NCI-H2029 (cell line): ENCODE measurements around the gene HENMT1.
"Not testable (repeated sequence)": the region's sequence is repeated elsewhere in the genome, so short reads cannot be mapped to it uniquely, and the experiment has no call there.

Source experiments
- DNase-seq: peaks from one replicate; lab custom pipeline; 2025; lab: John Stamatoyannopoulos, UW

The HENMT1 gene

DNA sequence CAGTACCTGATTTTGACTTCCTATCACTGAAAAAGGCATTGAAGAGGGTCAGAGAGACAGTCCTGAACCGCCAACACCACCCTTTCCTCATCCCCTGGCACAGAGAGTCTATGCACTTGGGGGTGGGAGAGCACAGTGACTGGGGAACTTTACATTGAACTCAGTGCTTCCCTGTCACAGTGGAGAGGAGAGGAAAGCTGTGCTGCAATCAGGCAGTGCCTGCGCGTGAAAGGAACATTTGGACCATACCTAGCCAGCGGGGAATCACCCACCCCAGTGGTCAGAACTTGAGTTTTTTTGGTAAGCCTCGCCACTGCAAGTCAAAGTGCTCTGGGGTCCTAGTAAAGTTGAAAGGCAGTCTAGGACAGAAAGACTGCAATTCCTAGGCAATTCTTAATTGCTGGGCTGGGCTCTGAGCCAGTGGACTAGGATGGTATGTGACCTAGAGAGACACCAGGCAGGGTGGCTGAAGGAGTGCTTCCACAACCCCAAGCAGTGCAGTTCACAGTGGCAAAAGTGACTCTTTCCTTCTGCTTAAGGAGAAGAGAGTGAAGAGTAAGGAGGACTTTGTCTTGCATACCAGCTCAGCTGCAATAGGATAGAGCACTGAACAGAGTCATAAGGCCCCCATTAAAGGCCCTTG is 9.4 kb upstream of the HENMT1 start:
- DNase-seq: no peak

- no peak for DNase-seq
Observed at GRCh38 chr1:108669679-108670078, 8.8 kb upstream of the HENMT1 start.

GRCh38 chr1:108668777-108669176 is 7.9 kb upstream of the HENMT1 start:
- DNase-seq: no peak

- not testable (repeated sequence) for DNase-seq
Observed at GRCh38 chr1:108667422-108667821, 6.5 kb upstream of the HENMT1 start.

- DNase-seq: no peak
Observed at GRCh38 chr1:108665771-108666170, 4.9 kb upstream of the HENMT1 start.

DNA sequence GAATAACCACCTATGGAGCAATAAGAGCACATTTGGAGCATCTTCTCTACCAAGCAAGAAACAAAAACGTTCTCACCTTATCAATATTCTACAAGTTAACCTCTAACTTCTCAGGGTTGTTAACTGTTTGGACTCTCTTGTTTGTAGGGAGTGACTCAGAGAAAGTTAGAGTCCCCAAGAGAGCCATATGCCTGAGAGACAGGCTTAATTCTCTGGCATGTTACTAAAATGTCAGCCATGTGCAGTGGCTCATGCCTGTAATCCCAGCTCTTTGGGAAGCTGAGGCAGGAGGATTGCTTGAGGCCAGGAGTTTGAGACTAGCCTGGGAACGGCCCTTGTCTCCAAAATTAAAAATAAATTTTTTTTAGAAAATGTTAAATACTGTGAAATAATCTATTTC is 4.2 kb upstream of the HENMT1 start:
- no peak for DNase-seq

GRCh38 chr1:108664481-108664880 is 3.6 kb upstream of the HENMT1 start:
- no peak for DNase-seq

GRCh38 chr1:108663074-108663473 is 2.2 kb upstream of the HENMT1 start:
- DNase-seq: no peak

- DNase-seq: no peak
Observed at GRCh38 chr1:108657356-108658080, 3.4 kb downstream of the HENMT1 start.

GRCh38 chr1:108653431-108654105 is 7.3 kb downstream of the HENMT1 start:
- no peak for DNase-seq

DNA sequence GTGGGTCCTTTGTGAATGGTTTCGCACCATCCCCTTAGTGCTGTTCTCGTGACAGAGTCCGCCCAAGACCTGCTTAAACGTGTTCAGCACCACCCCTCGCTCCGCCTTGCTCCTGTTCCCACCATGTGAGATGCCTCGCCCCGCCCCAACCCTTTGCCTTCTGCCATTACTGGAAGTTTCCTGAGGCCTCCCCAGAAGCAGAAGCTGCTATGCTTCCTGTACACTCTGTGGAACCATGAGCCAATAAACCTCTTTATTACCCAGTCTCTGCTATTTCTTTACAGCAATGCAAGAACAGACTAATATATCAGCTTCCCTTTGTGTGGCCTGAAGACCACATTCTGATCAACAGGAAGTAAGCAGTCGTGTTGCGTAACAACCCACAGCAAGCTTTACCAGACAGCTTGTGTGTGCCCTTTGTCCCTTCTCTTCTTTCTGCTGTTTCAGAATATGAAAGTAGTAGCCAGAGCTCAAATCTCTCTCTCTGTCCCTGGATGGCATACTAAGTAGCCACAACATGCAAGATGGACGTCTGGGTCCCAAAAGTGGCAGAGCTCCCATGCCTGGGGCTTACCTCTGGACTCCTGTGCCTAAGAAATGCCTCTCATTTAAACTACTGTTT is 14.1 kb downstream of the HENMT1 start:
- DNase-seq: no peak

- no peak for DNase-seq
Observed at GRCh38 chr1:108646265-108646647, 14.6 kb downstream of the HENMT1 start.

DNA sequence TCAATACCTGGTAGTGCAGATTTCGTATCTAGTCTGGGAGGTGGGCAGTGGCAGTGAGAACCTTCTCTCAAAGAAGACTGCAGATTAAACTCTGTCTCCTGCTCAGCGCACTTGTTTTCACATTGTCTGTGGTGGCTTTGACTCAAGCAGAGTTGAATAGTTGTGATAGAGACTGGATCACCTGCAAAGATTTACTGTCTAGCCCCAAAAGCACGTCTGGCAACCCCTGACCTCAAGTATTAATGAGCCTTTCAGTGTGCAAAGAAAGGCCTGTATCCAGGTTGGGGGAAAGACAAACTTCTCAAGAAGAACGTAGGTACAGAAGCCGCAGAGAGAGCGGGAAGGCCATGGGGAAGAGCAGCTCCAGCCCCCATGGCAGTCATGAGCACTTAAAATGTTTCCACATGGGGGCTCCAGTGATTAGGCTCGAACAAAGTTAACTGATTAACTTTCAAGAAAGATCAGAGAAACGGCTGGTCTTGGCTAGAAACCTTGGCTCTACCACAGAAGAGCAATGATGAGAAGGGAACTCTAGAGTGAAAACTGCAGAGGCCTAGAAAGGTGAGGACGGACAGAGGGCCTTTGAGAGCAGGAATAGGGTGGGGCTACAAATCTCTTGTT is 15.2 kb downstream of the HENMT1 start:
- no peak for DNase-seq

GRCh38 chr1:108644984-108645383 is 15.9 kb downstream of the HENMT1 start:
- DNase-seq: no peak

- DNase-seq: peak; percentile 6
Observed at GRCh38 chr1:108643492-108644335, 17.2 kb downstream of the HENMT1 start.

DNA sequence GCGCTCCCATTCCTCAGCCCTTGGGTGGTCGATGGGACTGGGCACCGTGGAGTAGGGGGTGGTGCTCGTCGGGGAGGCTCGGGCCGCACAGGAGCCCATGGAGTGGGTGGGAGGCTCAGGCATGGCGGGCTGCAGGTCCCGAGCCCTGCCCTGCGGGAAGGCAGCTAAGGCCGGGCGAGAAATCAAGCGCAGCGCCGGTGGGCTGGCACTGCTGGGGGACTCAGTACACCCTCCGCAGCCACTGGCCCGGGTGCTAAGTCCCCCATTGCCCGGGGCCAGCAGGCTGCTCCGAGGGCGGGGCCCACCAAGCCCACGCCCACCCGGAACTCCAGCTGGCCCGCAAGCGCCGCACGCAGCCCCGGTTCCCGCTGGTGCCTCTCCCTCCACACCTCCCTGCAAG is 20.0 kb downstream of the HENMT1 start:
- not testable (repeated sequence) for DNase-seq

DNA sequence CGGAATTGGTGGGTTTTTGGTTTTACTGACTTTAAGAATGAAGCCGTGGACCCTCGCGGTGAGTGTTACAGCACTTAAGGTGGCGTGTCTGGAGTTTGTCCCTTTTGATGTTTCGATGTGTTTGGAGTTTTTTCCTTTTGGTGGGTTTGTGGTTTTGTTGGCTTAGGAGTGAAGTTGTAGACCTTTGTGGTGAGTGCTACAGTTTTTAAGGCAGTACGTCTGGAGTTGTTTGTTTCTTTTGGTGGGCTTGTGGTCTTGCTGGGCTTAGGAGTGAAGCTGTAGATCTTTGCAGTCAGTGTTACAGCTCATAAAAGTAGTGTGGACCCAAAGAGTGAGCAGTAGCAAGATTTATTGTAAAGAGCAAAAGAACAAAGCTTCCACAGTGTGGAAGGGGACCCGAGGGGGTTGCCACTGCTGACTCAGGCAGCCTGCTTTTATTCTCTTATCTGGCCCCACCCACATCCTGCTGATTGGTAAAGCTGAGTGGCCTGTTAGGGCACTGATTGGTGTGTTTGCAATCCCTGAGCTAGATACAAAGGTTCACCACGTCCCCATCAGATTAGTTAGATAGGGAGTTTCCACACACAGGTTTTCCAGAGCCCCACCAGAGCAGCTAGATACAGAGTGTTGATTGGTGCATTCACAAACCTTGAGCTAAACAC is 20.9 kb downstream of the HENMT1 start:
- DNase-seq: no peak

DNA sequence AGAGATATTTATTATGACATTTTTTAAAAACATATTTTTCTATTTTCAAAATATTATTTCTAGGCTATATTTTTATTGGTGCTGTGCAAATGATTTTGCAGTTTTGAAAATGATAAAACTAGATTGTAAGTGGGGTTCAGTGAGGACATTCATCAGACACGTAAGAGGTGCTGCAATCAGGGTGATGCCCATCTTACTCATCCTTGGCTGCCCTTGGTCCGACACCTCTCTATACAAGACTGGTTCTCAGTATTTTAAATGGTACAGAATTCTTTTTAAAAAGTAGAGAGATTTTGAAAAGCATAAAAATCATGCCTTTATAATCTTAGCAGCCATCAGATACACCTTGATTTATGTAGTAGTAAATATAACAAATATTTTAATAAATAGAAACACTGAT is 24.0 kb downstream of the HENMT1 start:
- DNase-seq: no peak

DNA sequence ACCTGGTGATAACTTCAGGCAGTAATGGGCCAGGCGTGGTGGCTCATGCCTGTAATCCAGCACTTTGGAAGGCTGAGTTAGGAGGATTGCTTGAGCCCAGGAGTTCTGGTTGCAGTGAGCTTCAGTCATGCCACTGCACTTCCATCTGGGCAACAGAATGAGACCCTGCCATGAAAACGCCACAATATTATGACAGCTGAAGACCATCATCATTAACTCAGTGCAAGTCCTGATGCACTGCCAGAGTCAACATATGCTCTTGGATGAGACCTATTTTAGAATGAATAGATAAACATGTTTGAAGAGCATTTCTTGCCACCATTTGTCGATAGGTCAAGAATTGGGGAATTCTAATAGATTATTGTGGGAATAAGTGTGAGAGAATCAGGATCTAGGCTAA is 26.4 kb downstream of the HENMT1 start:
- DNase-seq: no peak

DNA sequence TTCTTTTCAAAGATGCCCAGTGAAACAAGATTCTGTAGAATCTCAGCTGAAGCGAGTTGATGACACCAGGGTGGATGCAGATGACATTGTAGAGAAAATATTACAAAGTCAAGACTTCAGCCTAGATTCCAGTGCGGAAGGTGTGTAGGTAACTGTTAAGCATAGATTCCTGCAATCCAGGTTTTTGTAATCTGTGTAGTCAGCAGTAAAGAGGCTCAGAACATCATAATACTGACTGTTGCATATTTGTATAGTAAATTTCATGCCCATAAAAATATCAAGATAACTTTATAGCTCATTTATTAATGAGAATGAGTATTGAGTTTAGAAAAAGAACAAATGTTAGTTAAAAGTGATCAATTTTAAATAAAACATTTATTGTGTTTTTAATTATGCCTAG is 32.2 kb downstream of the HENMT1 start:
- no peak for DNase-seq

DNA sequence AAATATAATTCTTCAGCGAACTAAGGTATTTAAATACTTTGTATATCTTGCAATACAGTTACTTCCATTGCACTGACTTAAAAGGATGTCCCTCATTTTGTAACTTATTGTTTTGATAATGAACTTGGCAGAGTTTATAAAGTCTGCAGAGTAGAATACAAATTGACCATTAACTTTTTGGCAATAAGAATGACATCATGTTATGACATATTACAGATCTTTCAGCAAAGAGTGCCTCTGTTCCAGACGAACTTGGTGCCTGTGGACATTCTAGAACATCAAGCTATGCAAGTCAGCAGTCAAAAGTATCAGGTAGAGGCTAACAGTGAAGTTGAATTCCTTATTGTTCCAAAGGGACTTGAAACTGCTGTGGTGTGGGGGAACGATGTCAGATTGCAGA is 32.9 kb downstream of the HENMT1 start:
- no peak for DNase-seq
